LNCaP clone FGC (cell line): ENCODE measurements around the gene PPP2R1A.

Experiments
- DNase-seq: peaks from one replicate; pipeline ENCODE4 v3.0.0-alpha.2; 2011; ENCODE audit warnings: low read depth
- H3K4me3 ChIP-seq: 2 replicates; pipeline ENCODE4 v1.5.1; 2011; ENCODE audit warnings: mild to moderate bottlenecking, low read depth, low read length, control low read depth
- TF ChIP-seq, protein P1 (sequence below): IDR thresholded peaks from 2 replicates; pipeline ENCODE4 v1.5.1; 2012; ENCODE audit warnings: mild to moderate bottlenecking; ENCODE audit not compliant: control insufficient read depth, insufficient read depth; ENCODE audit errors: extremely low read depth

Gene PPP2R1A

DNA sequence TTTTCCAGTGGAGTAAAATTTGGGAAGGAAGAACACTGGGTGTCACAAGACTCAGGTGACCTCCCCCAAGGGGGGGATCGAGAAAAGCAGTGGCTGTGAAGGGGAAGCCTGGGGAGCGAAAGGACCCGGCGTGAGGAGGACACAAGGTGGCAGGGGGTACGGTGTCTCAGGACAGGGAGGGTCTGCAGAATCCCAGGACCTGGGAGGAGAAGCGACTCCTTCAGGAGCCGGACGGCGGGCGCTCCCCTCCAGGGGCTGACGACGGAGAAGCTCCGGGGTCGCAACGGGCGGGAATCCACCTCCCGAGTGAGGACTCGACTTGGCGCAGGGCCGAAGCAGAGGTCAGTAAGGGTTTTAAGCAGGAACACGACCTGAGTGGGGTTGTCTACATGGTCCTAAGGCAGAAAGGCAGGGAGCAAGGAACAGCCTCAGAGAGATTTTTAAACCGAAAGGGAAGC is 19.0 kb upstream of the PPP2R1A start:
- H3K4me3 ChIP-seq = peak overlapping the region; percentile 75
- no peak for DNase-seq
- TF ChIP-seq, protein P1, sequence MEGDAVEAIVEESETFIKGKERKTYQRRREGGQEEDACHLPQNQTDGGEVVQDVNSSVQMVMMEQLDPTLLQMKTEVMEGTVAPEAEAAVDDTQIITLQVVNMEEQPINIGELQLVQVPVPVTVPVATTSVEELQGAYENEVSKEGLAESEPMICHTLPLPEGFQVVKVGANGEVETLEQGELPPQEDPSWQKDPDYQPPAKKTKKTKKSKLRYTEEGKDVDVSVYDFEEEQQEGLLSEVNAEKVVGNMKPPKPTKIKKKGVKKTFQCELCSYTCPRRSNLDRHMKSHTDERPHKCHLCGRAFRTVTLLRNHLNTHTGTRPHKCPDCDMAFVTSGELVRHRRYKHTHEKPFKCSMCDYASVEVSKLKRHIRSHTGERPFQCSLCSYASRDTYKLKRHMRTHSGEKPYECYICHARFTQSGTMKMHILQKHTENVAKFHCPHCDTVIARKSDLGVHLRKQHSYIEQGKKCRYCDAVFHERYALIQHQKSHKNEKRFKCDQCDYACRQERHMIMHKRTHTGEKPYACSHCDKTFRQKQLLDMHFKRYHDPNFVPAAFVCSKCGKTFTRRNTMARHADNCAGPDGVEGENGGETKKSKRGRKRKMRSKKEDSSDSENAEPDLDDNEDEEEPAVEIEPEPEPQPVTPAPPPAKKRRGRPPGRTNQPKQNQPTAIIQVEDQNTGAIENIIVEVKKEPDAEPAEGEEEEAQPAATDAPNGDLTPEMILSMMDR = no peak

DNA sequence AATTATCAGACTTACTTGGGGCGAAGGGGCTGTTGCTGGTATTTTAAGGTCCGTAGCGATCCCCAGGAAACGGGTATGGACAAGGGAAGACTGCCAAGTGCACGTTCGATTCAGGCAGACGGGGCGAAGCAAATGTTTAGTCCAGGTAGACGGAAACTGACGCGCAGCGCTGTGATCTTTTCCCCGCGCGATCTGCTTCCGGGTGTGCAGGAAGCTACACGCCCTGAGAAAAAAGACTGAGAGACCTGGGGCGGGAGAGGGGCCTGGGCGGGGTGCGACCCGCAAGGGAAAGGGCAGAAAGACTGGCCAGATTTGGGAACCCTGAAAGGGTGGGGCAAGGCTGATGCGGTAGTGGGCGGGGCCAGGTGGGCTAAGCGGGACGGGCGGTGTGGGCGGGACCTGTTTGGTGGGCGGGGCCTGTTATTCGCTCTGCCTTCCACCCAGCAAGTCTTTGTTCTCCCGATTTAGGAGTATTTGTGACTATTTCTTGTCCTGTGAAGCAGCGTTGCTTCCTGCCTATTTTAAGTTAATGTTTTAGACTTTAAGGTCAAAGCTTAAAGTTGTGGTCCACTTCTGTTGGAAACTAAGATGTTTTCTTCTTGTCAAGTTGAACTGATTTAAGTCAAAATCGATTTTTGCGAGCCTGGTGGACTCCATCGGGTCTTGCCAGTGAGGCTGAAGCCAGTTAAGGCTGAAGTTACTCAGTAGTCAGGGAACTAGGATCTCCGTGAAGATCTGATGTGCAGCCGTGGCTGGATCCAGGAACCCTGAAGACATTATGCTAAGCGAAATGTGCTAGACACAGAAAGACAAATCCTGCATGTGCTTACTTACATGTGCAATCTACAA is 18.3 kb upstream of the PPP2R1A start, which contains the start of gene ZNF836:
TSS of gene ZNF836 (minus strand) at position 301 of the 849 bp plus-strand sequence. CDS start 3,549 bp downstream, outside the sequence.
- peak; percentile 45 for DNase-seq
- H3K4me3 ChIP-seq = peak within 1 kb of the TSS; percentile 75
- TF ChIP-seq, protein P1 = no peak

DNA sequence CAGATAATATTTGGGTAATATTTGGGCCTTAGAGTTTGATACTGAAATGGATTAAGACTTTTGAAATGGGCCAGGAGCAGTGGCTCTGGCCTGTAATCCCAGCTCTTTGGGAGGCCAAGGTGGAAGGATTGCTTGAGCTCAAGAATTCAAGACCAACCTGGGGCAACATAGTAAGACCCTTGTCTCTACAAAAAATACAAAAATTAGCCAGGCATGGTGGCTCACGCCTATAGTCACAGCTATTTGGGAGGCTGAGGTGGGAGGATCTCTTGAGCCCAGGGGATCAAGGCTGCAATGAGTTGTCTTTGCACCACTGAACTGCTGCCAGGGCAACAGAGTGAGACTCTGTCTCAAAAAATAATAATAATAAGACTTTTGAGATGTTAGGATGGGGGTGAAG is 17.5 kb upstream of the PPP2R1A start:
- DNase-seq = no peak
- TF ChIP-seq, protein P1 = no peak
- peak overlapping the region; percentile 75 for H3K4me3 ChIP-seq

DNA sequence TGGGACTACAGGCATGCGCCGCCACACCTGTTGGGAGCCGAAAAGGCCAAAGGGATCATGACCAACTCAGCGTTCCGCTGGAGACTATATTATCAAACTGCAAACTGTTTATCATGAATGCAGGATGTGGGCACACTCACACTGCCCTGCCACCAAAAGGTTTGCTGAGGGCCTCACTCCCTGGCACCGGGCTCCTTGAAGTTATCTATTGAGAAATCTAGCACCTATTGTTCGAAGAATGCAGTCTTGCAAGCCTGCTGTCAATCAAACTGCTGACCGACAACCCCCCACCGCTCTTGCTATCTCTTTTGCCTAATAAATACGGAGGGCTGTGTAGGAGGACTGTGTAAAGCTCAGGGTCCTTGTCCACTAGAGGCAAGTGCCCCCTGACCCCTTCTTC is 13.3 kb upstream of the PPP2R1A start:
- TF ChIP-seq, protein P1 = no peak
- H3K4me3 ChIP-seq = no peak overlapping the region
- DNase-seq = no peak

DNA sequence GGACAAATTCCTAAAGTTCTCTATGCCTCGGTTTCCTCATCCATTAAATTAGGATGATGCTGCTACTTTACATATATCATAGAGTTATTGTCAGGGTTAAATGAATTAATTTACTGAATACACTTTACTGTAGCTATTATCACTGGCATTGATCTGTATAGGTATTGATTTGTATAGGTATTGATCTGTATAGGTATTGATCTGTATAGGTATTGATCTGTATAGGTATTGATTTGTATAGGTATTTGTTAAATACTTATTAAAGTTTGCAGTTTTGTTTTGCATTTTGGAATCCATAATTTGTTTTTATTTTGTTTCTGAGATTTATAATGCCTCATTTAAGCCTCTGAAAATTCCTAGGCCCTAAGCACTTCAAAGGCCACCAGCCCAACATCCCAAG is 2.4 kb upstream of the PPP2R1A start:
- TF ChIP-seq, protein P1 = no peak
- no peak for DNase-seq
- no peak overlapping the region for H3K4me3 ChIP-seq

DNA sequence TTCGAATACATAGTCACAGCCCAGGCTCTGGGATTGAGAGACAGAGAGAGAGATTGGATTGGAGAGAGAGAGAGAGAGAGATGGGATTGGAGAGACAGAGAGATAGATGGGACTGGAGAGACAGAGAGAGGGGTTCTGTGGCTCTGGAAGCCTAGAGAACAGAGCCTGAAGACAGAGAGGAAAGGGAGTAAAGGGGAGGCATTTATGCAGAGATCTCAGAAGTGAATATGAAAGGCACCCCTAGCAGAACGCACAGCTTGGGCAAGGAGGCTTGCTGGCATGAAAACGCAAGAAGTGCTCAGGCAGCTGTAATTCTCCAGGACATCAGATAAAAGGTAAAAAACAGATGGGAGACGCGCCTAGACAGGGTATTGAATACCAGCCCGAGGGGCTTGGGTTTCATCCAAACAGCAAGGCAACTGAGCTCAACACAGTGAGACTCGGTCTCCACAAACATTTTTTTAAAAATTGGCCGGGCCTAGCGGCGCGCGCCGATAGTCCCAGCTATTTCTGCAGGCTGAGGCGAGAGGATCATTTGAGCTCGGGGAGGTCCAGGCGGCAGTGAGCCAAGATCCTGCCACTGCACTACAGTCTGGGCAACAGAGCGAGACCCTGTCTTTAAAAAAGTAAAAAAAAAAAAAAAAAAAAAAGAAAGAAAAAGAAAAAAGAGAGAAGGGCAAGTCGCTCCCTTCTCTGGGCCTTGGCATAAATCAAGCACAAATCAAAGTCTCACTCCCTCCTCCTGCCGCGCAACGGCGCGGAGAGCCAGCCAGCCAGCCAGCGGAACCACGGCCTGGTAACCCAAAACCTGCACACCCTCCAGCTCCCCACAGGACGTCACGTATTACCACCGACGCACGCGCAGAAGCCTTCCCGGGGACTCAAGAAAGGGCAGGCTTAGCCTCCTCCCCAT is 774 bp upstream of the PPP2R1A start:
- DNase-seq = no peak
- H3K4me3 ChIP-seq = peak overlapping the region; percentile 60
- TF ChIP-seq, protein P1 = no peak
